Measurements from ENCODE around the gene FGFR3. TPM values are rescaled to one million over a fixed set of nuclear protein-coding genes. Genes with fewer than 3 reads are reported as not detected.

FGFR3 gene
- polyA plus RNA-seq, 1 experiment: 0.06 TPM

DNA sequence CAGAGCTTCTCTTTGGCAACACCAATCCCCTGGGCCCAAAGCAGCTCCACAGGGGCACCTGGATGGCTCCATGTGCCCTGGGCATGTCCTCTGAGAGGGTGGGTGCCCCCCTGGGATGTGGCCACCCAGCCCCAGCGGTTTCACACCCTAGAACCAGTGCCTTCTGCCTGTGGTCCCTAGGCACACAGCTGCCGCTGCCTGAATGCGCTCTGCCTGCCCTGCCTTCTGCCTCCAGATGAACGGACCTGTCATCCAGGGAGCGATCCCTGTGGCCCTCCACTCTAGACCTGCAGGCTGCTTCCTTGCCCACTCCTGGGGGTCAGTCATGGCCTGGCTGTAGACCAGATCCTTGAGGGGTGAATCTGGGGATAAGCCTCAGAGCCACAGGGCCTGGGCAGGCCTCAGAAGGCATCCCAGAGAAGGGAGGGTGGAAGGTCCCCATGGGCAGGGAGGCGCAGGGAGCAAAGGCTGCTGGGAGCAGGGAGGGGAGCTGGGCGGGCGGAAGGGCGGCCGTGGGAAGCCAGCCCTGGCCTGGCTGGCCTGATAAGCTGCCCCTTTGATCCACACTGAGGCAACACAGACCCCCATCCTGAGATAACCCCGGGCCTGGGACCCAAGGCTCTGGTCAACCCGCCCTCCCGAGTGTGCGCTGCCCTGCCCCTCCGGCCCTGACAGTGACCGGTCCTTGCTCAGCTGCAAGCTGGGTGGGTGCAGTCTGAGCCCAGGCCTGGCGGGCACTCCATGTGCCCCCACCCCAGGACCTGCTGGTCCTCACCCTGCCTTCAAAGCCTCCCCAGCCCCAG lies 8.1 kb upstream of the FGFR3 start:
- no peak for DNase-seq (ENCODE audit: low read depth, low spot score)
- TF ChIP-seq, protein P1, sequence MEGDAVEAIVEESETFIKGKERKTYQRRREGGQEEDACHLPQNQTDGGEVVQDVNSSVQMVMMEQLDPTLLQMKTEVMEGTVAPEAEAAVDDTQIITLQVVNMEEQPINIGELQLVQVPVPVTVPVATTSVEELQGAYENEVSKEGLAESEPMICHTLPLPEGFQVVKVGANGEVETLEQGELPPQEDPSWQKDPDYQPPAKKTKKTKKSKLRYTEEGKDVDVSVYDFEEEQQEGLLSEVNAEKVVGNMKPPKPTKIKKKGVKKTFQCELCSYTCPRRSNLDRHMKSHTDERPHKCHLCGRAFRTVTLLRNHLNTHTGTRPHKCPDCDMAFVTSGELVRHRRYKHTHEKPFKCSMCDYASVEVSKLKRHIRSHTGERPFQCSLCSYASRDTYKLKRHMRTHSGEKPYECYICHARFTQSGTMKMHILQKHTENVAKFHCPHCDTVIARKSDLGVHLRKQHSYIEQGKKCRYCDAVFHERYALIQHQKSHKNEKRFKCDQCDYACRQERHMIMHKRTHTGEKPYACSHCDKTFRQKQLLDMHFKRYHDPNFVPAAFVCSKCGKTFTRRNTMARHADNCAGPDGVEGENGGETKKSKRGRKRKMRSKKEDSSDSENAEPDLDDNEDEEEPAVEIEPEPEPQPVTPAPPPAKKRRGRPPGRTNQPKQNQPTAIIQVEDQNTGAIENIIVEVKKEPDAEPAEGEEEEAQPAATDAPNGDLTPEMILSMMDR (IDR thresholded peaks at IDR 0.05; ENCODE audit: low read depth, low read length): no peak
- ChIA-PET POLR2A (no interaction called here), CTCF (interaction anchor here (0.6 kb wide), 1 partner anchor 149 kb away, joined by 3 read pairs; no protein-coding TSS in a partner anchor)
- Histone ChIP-seq H3K27ac (ENCODE audit: low read depth, low read length) (no peak overlapping the region), H3K9me3 (ENCODE audit: control insufficient read depth, insufficient read depth, low read length) (no peaks in the 10 kb centered on the region; the same call in 1 of the 2 replicates), H3K4me3 (ENCODE audit: low read depth, low read length) (no peak overlapping the region), H3K27me3 (ENCODE audit: control insufficient read depth, insufficient read depth, low read length) (peaks cover 14% of the 10 kb centered on the region)

- no peak overlapping the region for H3K4me3 ChIP-seq (ENCODE audit: low read depth, low read length)
- CTCF ChIA-PET: interaction anchor here (0.6 to 0.9 kb wide), 2 partner anchors 11 to 148 kb away, joined by 3 read pairs; no protein-coding TSS in a partner anchor
Observed at GRCh38 chr4:1785592-1785991, 7.5 kb upstream of the FGFR3 start.

GRCh38 chr4:1786544-1787362 lies 6.3 kb upstream of the FGFR3 start:
- peaks cover 17% of the 10 kb centered on the region for H3K27me3 ChIP-seq (ENCODE audit: control insufficient read depth, insufficient read depth, low read length)
- no peak overlapping the region for H3K27ac ChIP-seq (ENCODE audit: low read depth, low read length)
- no peak overlapping the region for H3K4me3 ChIP-seq (ENCODE audit: low read depth, low read length)
- TF ChIP-seq, protein P1 (IDR thresholded peaks at IDR 0.05; ENCODE audit: low read depth, low read length): no peak
- ChIA-PET CTCF (interaction anchor here (0.9 kb wide), 1 partner anchor 12 kb away, joined by 3 read pairs; no protein-coding TSS in a partner anchor), POLR2A (no interaction called here)
- no peak for DNase-seq (ENCODE audit: low read depth, low spot score)
- peaks cover under 1% of the 10 kb centered on the region; the same call in 1 of the 2 replicates for H3K9me3 ChIP-seq (ENCODE audit: control insufficient read depth, insufficient read depth, low read length)

More at GRCh38 chr4:1785592-1785991, 7.5 kb upstream of the FGFR3 start:
- H3K27me3 ChIP-seq (ENCODE audit: control insufficient read depth, insufficient read depth, low read length): peaks cover 16% of the 10 kb centered on the region
- POLR2A ChIA-PET: no interaction called here
- TF ChIP-seq, protein P1 (IDR thresholded peaks at IDR 0.05; ENCODE audit: low read depth, low read length): no peak
- no peaks in the 10 kb centered on the region; the same call in 1 of the 2 replicates for H3K9me3 ChIP-seq (ENCODE audit: control insufficient read depth, insufficient read depth, low read length)
- no peak overlapping the region for H3K27ac ChIP-seq (ENCODE audit: low read depth, low read length)
- no peak for DNase-seq (ENCODE audit: low read depth, low spot score)

DNA sequence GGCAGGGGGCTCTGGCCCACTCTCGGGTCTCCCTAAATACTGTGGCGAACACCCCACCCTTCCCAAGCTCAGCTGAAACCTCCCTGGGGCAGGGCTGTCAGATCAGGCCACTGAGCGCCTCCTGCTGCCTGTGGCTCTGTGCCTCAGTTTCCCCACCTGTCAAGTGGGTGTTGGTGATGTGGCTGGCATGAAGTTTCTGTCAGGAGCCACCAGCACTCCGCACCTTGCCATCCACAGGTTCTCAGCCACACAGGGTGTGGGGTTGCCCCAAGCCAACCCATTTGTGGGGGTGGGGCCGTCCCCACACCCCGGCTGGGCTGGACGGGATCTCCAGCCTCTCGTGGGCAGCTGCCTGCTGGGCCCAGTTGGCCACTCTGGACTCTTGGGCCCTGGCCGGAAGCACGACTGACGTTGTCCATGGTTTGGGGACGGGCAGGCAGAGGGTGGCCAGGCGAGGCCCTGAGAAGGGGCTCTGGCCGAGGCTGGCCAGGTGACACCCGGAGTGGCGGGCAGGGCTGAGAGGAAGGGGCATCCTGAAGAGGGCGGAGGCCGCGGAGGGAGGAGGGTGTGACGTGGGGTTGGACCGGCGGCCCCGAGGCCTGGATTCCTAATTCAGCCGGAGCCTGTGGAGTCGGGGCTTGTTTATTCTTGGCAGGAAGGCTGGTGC lies 5.5 kb upstream of the FGFR3 start:
- POLR2A ChIA-PET: no interaction called here
- no peak overlapping the region for H3K4me3 ChIP-seq (ENCODE audit: low read depth, low read length)
- TF ChIP-seq, protein P1 (IDR thresholded peaks at IDR 0.05; ENCODE audit: low read depth, low read length): no peak
- H3K9me3 ChIP-seq (ENCODE audit: control insufficient read depth, insufficient read depth, low read length): peaks cover 5% of the 10 kb centered on the region; the same call in 1 of the 2 replicates
- H3K27ac ChIP-seq (ENCODE audit: low read depth, low read length): no peak overlapping the region
- DNase-seq (ENCODE audit: low read depth, low spot score): no peak
- CTCF ChIA-PET: no interaction called here
- peaks cover 23% of the 10 kb centered on the region for H3K27me3 ChIP-seq (ENCODE audit: control insufficient read depth, insufficient read depth, low read length)

Data from AG04450 (cell line).